NCI-H187 (cell line): ENCODE measurements around the gene PSMB10.

Source experiments
- DNase-seq, 2 experiments: peaks; one replicate each; lab custom pipeline; 2025; lab: John Stamatoyannopoulos, UW

The PSMB10 gene

DNA sequence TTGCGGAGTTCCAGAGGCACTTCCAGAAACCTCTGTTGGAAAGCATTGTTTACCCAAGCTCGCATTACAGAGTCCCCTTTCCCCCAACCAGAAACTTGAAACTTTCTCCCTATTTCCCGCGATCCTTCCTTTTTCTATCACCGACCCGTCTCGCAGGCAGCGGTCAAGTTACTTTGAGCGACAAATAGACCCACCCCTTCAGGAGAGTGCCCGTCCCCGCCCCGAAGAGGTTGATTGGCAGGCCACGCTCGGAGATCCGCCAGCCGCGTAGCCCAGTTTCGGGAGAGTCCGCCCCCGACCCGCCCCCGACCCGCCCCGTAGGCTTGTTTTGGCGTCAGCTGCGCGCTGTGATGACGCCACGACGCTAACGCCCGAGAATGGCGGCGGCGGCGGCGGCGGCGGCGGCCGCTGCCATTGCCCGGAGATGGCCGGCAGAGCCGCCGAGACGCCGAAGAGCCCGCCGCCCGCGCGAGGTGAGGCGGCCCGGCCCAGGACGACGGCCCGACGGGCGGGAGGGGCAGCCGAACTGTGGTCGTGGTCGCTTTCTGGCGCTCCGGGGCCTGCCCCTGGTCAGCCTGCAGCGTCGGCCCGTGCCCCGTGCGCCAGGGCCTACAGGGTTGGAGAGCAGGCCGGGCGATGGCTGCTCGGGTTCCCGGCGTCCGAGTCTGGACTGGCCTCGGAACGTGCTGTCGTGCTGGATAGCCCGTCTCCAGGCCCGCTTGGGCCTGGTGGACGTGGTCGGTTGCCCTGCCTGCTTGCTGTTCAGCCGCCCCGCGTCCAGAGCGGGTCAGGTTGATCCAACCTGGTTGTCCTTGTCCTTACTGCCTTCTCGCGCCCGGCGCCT, 43.5 kb downstream of the PSMB10 start, which contains the start of gene PSKH1:
TSS of gene PSKH1 (plus strand) at position 356 of the 844 bp plus-strand sequence. CDS start 15,496 bp downstream, outside the sequence.
- peak; percentile 66 to 87 for DNase-seq

DNA sequence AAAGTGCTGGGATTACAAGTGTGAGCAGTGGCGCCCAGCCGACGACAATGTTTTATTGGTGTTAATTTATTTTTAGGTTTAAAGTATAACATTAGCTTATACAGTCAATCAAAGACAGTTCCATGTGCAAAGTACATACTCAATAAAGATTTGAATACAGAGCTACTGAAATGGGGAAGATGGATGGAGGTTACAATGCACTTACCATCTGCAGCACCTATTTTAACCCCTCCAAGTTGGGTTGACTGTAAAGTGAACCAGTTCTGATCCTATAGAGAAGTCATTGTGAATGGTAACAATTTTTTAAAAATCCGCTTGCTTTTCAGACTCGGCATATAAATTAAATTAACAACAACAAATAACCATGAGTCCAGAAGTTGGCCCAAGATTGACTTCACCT, 44.3 kb downstream of the PSMB10 start:
- no peak for DNase-seq

DNA sequence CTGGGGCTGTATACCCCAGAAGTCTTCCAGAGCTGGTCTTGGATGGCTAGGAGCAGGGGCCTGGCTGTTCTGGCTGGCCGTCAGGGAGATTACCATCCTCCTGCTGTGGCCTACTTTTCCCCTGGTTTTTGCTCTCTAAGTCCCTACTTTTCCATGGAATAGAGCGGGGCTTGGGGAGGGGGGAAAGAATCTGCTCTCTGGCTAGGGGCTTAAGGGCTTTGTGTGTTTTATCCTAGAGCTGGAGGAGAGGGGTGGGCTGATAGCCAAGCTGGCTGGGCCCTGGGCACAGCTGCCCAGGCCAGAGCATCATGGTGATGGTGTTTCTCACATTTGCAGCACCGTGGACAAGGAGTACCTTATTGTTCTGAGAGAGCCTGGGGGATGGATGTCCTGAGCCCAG, 48.3 kb downstream of the PSMB10 start:
- no peak for DNase-seq

DNA sequence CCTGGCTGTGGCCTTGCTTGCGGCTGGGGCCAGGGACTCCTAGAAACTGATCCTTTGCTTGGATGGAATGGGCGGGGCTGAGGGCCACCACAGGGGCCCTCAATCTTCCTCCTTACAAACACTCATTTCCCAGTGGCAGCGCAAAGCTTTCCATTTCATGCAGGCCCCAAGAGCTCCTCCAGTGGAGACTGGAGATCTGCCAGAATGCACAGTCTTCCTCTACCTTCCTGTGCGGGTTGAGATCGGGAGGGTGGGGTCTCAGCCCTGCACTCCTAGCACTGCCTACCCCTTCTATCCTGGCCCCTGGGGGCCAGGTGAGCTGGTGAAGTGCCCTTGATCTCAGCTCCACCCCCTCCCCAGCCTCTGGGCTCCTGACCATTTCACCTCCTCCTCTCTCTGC, 50.3 kb downstream of the PSMB10 start:
- peak; percentile 25 to 48 for DNase-seq

DNA sequence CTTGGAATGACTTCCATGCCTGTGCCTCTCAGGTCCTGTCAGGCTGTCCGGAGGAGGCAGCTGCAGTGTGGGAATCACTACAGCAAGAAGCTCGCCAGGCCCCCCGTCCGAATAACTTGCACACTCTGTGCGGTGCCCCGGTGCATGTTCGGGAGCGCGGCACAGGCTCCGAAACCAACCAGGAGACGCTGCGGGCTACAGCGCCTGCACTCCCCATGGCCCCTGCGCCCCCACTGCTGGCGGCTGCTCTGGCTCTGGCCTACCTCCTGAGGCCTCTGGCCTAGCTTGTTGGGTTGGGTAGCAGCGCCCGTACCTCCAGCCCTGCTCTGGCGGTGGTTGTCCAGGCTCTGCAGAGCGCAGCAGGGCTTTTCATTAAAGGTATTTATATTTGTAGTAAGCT, 50.7 kb downstream of the PSMB10 start:
- no peak for DNase-seq

DNA sequence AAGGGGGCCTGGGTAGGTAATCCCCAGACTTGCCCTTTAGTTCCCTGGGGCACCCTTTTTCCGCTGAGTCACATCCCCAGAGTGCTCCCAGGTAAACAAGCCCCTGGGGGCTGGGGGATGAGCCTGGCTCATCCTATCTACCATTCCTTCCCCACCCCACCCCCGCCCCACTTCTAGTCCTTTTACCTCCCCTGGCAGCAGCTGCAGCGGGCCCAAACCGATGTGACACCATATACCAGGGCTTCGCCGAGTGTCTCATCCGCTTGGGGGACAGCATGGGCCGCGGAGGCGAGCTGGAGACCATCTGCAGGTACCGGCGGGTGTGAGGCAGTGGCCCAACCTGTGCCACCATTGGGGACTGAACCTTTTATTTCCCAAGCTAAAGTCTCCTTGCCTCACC, 51.1 kb downstream of the PSMB10 start:
- no peak for DNase-seq

DNA sequence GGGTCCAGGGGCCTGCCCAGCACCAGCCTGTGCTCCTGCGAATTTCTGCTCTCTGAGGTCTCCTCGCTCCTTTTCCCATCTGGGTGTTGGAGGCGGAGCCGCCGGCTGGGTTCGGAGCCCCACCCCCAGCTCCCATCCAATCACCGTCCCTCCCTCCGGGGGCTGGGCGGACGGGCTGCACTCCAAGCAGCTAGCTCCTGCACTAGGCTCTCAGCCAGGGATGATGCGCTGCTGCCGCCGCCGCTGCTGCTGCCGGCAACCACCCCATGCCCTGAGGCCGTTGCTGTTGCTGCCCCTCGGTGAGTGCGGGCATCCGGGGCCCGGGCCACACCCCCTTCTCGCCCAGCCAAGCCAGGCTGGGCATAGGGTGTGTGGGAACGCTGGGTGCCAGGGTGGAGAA, 52.0 kb downstream of the PSMB10 start, which contains the start of gene NRN1L:
TSS of gene NRN1L (plus strand) at position 202 of the 400 bp plus-strand sequence. CDS start at position 221, 19 bp downstream.
- peak; percentile 32 to 70 for DNase-seq
